Gastrocnemius medialis (tissue), 4 donors: ENCODE data around the gene PCDHB16.
"Not testable (repeated sequence)": the region's sequence is repeated elsewhere in the genome, so short reads cannot be mapped to it uniquely, and the experiment has no call there.

Experiments
- POLR2A ChIP-seq, 2 donors: fragments of 450-650 bp; IDR thresholded peaks; one replicate each; pipeline ENCODE4 v1.6.1; 2017; ENCODE audit warnings: antibody characterized with exemption in 2 of 2, mild to moderate bottlenecking in 2 of 2, moderate library complexity in 2 of 2
- TF ChIP-seq, protein P1 (sequence below), 5 experiments: fragments of 450-650 bp in 3 of 5; fragments of 200-600 bp in 2 of 5; sonication (generic) in 2 of 5; IDR thresholded peaks in 4 of 5; conservative IDR thresholded peaks in 1 of 5; 1 replicate in 4 of 5; 2 replicates in 1 of 5; pipeline ENCODE4 v1.5.1; 2016 to 2019; ENCODE audit warnings: antibody characterized with exemption in 5 of 5, mild to moderate bottlenecking in 3 of 5, moderate library complexity in 3 of 5

DNA sequence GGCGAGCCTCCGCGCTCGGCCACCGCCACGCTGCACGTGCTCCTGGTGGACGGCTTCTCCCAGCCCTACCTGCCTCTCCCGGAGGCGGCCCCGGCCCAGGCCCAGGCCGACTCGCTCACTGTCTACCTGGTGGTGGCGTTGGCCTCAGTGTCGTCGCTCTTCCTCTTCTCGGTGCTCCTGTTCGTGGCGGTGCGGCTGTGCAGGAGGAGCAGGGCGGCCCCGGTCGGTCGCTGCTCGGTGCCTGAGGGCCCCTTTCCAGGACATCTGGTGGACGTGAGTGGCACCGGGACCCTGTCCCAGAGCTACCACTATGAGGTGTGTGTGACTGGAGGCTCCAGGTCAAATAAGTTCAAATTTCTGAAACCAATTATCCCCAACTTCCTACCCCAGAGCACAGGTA is 28.7 kb downstream of the PCDHB16 start:
- TF ChIP-seq, protein P1, sequence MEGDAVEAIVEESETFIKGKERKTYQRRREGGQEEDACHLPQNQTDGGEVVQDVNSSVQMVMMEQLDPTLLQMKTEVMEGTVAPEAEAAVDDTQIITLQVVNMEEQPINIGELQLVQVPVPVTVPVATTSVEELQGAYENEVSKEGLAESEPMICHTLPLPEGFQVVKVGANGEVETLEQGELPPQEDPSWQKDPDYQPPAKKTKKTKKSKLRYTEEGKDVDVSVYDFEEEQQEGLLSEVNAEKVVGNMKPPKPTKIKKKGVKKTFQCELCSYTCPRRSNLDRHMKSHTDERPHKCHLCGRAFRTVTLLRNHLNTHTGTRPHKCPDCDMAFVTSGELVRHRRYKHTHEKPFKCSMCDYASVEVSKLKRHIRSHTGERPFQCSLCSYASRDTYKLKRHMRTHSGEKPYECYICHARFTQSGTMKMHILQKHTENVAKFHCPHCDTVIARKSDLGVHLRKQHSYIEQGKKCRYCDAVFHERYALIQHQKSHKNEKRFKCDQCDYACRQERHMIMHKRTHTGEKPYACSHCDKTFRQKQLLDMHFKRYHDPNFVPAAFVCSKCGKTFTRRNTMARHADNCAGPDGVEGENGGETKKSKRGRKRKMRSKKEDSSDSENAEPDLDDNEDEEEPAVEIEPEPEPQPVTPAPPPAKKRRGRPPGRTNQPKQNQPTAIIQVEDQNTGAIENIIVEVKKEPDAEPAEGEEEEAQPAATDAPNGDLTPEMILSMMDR (IDR thresholded peaks at IDR 0.05 in 4 of 5, conservative IDR thresholded peaks at IDR 0.05 in 1 of 5), result not testable (repeated sequence)
- TF ChIP-seq POLR2A (IDR thresholded peaks at IDR 0.05), result not testable (repeated sequence)
